Measurements from ENCODE around the gene PLCD1. TPM values are rescaled to one million over a fixed set of nuclear protein-coding genes. Genes with fewer than 3 reads are reported as not detected.
"Not testable (repeated sequence)": the region's sequence is repeated elsewhere in the genome, so short reads cannot be mapped to it uniquely, and the experiment has no call there.

Gene PLCD1
- total RNA-seq, 1 donor = 15.5 TPM

GRCh38 chr3:37990527-37990926, 38.9 kb downstream of the PLCD1 start, which contains the start of gene VILL:
TSS of gene VILL (plus strand) at chr3:37990786. CDS start at chr3:37993673, 2,887 bp downstream.
- TF ChIP-seq CTCF (IDR thresholded peaks at IDR 0.05; ENCODE audit: insufficient read depth, low read depth, low read length) = no peak
- no peak for DNase-seq (ENCODE audit: low read depth)
- H3K4me3 ChIP-seq (ENCODE audit: low read depth, low read length) = no peak within 1 kb of the TSS

DNA sequence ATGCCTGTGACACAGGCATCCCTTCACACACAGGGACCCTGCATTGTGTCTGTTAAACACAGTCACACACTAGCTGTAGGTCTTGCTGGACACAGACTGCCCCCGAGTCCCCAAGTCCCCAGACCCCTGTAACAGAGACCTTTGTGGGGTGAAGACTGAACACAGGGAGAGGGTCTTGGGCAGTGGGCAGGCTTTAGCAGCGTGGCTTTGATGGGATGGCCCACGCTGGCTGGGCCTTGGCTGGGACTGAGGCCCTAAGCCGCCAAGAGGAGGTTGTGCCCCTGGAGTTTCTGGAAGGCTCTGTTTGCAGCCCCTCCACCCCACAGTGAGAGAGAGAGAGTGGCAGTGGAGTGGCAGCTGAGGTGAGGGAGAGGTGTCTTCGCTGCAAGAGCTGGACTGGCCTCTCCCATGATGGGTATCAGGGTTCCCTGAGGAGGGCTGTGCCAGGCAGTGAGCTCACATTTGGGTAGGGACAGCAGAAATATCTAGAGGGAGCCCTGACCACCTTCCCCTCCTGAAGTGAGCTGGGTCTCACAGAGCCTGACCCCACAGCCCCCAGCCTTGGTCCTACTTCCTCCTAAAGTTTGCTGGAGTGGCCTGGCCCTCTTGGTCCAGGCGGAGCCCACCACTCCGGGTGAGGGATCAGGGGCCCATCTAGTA, 39.5 kb downstream of the PLCD1 start:
- DNase-seq (ENCODE audit: low read depth) = no peak
- no peak for TF ChIP-seq CTCF (IDR thresholded peaks at IDR 0.05; ENCODE audit: insufficient read depth, low read depth, low read length)
- no peak overlapping the region for H3K4me3 ChIP-seq (ENCODE audit: low read depth, low read length)

- no peak for TF ChIP-seq CTCF (IDR thresholded peaks at IDR 0.05; ENCODE audit: insufficient read depth, low read depth, low read length)
- no peak for DNase-seq (ENCODE audit: low read depth)
- H3K4me3 ChIP-seq (ENCODE audit: low read depth, low read length) = no peak overlapping the region
These were observed 40.4 kb downstream of the PLCD1 start for GRCh38 chr3:37988931-37989525.

GRCh38 chr3:37988376-37988775, 41.1 kb downstream of the PLCD1 start:
- not testable (repeated sequence) for H3K4me3 ChIP-seq (ENCODE audit: low read depth, low read length); DNase-seq (ENCODE audit: low read depth)

- DNase-seq (ENCODE audit: low read depth) = peak; percentile 17
These were observed 41.7 kb downstream of the PLCD1 start for GRCh38 chr3:37987751-37988179.

DNA sequence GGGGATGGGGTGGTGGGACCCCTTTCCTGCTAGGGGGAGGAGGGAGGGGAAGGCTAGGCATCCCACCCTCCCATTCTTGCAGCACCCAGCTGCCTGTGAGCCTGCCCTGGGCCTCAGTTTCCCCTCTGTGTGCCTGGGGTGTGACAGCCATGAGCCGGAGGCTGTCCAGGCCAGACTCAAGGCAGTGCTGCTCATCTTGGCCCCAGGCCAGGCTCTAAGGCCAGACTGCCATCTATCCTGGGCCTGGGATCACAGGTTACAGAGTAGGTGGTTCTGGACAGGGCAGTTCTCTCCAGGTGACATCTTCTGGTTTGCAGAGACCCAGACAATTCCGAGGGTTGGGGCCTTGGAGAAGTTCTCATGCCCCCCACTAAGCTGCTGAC, 42.1 kb downstream of the PLCD1 start:
- TF ChIP-seq CTCF (IDR thresholded peaks at IDR 0.05; ENCODE audit: insufficient read depth, low read depth, low read length) = no peak
- no peak overlapping the region for H3K4me3 ChIP-seq (ENCODE audit: low read depth, low read length)
- no peak for DNase-seq (ENCODE audit: low read depth)

More at GRCh38 chr3:37987751-37988179, 41.7 kb downstream of the PLCD1 start:
- no peak for TF ChIP-seq CTCF (IDR thresholded peaks at IDR 0.05; ENCODE audit: insufficient read depth, low read depth, low read length)
- no peak overlapping the region for H3K4me3 ChIP-seq (ENCODE audit: low read depth, low read length)

- DNase-seq (ENCODE audit: low read depth) = no peak
- TF ChIP-seq CTCF (IDR thresholded peaks at IDR 0.05; ENCODE audit: insufficient read depth, low read depth, low read length) = no peak
- no peak overlapping the region for H3K4me3 ChIP-seq (ENCODE audit: low read depth, low read length)
These were observed 42.7 kb downstream of the PLCD1 start for GRCh38 chr3:37986479-37987314.
